ENCODE results near the gene LY86.
"Not testable (repeated sequence)": the region's sequence is repeated elsewhere in the genome, so short reads cannot be mapped to it uniquely, and the experiment has no call there.

The LY86 gene

GRCh38 chr6:6655805-6656251 lies 67.3 kb downstream of the LY86 start:
- DNase-seq, result no peak

GRCh38 chr6:6656287-6656686 lies 67.8 kb downstream of the LY86 start:
- no peak for DNase-seq

GRCh38 chr6:6657085-6657819 lies 68.7 kb downstream of the LY86 start:
- no peak for DNase-seq

- no peak for DNase-seq
These were observed 69.3 kb downstream of the LY86 start for GRCh38 chr6:6657820-6658217.

- no peak for DNase-seq
These were observed 71.2 kb downstream of the LY86 start for GRCh38 chr6:6659600-6660327.

GRCh38 chr6:6660339-6661045 lies 72.0 kb downstream of the LY86 start:
- DNase-seq, result no peak

- no peak for DNase-seq
These were observed 72.7 kb downstream of the LY86 start for GRCh38 chr6:6661191-6661590.

- DNase-seq, result no peak
These were observed 73.2 kb downstream of the LY86 start for GRCh38 chr6:6661684-6662083.

GRCh38 chr6:6663421-6664135 lies 75.1 kb downstream of the LY86 start:
- no peak for DNase-seq

- DNase-seq, result no peak
These were observed 77.2 kb downstream of the LY86 start for GRCh38 chr6:6665555-6666243.

- DNase-seq, result not testable (repeated sequence)
These were observed 81.6 kb downstream of the LY86 start for GRCh38 chr6:6670150-6670549.

- DNase-seq, result no peak
These were observed 86.4 kb downstream of the LY86 start for GRCh38 chr6:6674872-6675271.

GRCh38 chr6:6676910-6677441 lies 88.5 kb downstream of the LY86 start:
- peak; percentile 74 for DNase-seq

GRCh38 chr6:6678185-6678671 lies 89.7 kb downstream of the LY86 start:
- no peak for DNase-seq

- no peak for DNase-seq
These were observed 90.3 kb downstream of the LY86 start for GRCh38 chr6:6678811-6679210.

GRCh38 chr6:6679633-6680032 lies 91.1 kb downstream of the LY86 start:
- DNase-seq, result no peak

GRCh38 chr6:6680526-6680925 lies 92.0 kb downstream of the LY86 start:
- no peak for DNase-seq

GRCh38 chr6:6681075-6681849 lies 92.7 kb downstream of the LY86 start:
- DNase-seq, result no peak

- DNase-seq, result no peak
These were observed 93.7 kb downstream of the LY86 start for GRCh38 chr6:6682225-6682624.

- no peak for DNase-seq
These were observed 95.7 kb downstream of the LY86 start for GRCh38 chr6:6683969-6684833.
